ENCODE measurements around the gene LARP6.

DNA sequence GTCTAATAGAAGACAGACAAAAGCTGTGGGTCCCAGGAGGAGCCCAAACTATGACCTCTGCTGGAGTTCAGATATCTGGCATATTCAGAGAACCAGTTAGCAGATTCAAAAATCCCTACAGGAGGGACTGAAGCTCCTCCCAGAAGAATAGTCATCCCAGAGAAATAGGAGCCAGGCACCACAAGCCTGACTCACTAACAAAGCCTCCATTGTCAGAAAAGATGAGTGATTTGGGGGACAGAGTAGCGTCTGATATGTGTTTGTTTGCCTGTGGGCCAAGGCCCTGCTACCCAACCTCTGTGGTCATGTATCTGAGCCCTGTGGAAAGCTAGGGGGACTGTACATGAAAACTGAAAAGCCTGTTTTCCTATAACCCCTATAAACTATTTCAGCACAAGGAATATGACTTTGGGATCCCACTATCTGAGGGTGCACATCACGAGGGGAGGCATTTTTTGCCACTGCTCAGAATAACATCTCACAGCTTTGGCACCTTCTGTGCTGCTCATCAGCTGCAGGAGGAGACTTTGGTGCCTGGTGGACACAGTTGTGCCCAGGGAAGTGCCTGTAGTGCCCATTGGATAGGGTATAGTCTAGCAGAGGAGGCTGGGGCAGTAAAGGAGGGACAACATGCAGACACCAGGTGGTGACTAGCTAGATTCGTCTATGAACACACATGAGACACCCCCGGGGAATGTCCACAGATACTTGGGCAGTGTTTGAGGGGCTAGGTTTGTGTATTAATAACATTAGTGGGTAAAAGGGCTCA is 9.7 kb upstream of the LARP6 start:
- TF ChIP-seq, protein P1, sequence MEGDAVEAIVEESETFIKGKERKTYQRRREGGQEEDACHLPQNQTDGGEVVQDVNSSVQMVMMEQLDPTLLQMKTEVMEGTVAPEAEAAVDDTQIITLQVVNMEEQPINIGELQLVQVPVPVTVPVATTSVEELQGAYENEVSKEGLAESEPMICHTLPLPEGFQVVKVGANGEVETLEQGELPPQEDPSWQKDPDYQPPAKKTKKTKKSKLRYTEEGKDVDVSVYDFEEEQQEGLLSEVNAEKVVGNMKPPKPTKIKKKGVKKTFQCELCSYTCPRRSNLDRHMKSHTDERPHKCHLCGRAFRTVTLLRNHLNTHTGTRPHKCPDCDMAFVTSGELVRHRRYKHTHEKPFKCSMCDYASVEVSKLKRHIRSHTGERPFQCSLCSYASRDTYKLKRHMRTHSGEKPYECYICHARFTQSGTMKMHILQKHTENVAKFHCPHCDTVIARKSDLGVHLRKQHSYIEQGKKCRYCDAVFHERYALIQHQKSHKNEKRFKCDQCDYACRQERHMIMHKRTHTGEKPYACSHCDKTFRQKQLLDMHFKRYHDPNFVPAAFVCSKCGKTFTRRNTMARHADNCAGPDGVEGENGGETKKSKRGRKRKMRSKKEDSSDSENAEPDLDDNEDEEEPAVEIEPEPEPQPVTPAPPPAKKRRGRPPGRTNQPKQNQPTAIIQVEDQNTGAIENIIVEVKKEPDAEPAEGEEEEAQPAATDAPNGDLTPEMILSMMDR (IDR thresholded peaks at IDR 0.05 in 4 of 5, conservative IDR thresholded peaks at IDR 0.05 in 1 of 5), result no peak
- TF ChIP-seq POLR2A (IDR thresholded peaks at IDR 0.05), result no peak

All from gastrocnemius medialis (tissue), 4 donors.